Mesendoderm (in vitro differentiated cells): ENCODE results near the gene ZNF337.
A peak's percentile ranks its signal among the peaks of the same experiment; 100 is the strongest.
"Not testable (repeated sequence)": the region's sequence is repeated elsewhere in the genome, so short reads cannot be mapped to it uniquely, and the experiment has no call there.

Source experiments
- DNase-seq: peaks from one replicate; pipeline ENCODE4 v3.0.0; 2013
- H2AK5ac ChIP-seq: 2 replicates; pipeline ENCODE4 v1.6.1; 2013; ENCODE audit warnings: low read length, inconsistent platforms
- H2BK120ac ChIP-seq: 2 replicates; pipeline ENCODE4 v1.6.1; 2013; ENCODE audit warnings: low read depth, mild to moderate bottlenecking, low read length, moderate library complexity, mixed read lengths
- H2BK15ac ChIP-seq: replicated peaks from 2 replicates; pipeline ENCODE4 v1.6.1; 2013; ENCODE audit warnings: low read depth, mild to moderate bottlenecking, moderate library complexity
- H2BK5ac ChIP-seq: 2 replicates; pipeline ENCODE4 v1.6.1; 2013; ENCODE audit warnings: low read length, inconsistent platforms
- H3K18ac ChIP-seq: 2 replicates; pipeline ENCODE4 v1.6.1; 2013; ENCODE audit warnings: mild to moderate bottlenecking, low read length, mixed read lengths
- H3K23ac ChIP-seq: one replicate; pipeline ENCODE4 v1.6.1; 2013; ENCODE audit warnings: low read length
- H3K27ac ChIP-seq: 2 replicates; pipeline ENCODE4 v1.5.1; 2013; ENCODE audit warnings: low read depth, mild to moderate bottlenecking, inconsistent platforms, low read length, moderate library complexity
- H3K27me3 ChIP-seq: 2 replicates; pipeline ENCODE4 v1.6.1; 2013; ENCODE audit warnings: low read length, control low read depth, mild to moderate bottlenecking, inconsistent platforms; ENCODE audit not compliant: insufficient read depth, poor library complexity
- H3K36me3 ChIP-seq: 2 replicates; pipeline ENCODE4 v1.6.1; 2013; ENCODE audit warnings: low read length, inconsistent platforms; ENCODE audit not compliant: control insufficient read depth, insufficient read depth
- H3K4ac ChIP-seq: one replicate; pipeline ENCODE4 v1.6.1; 2013; ENCODE audit warnings: low read depth, mild to moderate bottlenecking, low read length, moderate library complexity
- H3K4me1 ChIP-seq: 2 replicates; pipeline ENCODE4 v1.6.1; 2013; ENCODE audit warnings: low read depth, low read length, inconsistent platforms; ENCODE audit not compliant: control insufficient read depth
- H3K4me2 ChIP-seq: 2 replicates; pipeline ENCODE4 v1.6.1; 2013; ENCODE audit warnings: low read length
- H3K4me3 ChIP-seq: 2 replicates; pipeline ENCODE4 v1.5.1; 2013; ENCODE audit warnings: mild to moderate bottlenecking, low read length
- H3K56ac ChIP-seq: one replicate; pipeline ENCODE4 v1.6.1; 2013; ENCODE audit warnings: low read length
- H3K79me1 ChIP-seq: 2 replicates; pipeline ENCODE4 v1.6.1; 2013; ENCODE audit warnings: low read length, inconsistent platforms
- H3K79me2 ChIP-seq: 2 replicates; pipeline ENCODE4 v1.6.1; 2013; ENCODE audit warnings: mild to moderate bottlenecking, low read length; ENCODE audit not compliant: control insufficient read depth, insufficient read depth
- H3K9ac ChIP-seq: 2 replicates; pipeline ENCODE4 v1.6.1; 2013; ENCODE audit warnings: low read length, inconsistent platforms
- H4K5ac ChIP-seq: one replicate; pipeline ENCODE4 v1.6.1; 2013; ENCODE audit warnings: low read length
- H4K8ac ChIP-seq: one replicate; pipeline ENCODE4 v1.6.1; 2013; ENCODE audit warnings: low read depth, mild to moderate bottlenecking, control low read depth, low read length, moderate library complexity
- WGBS: extraction: QIAGEN DNeasy Blood & Tissue Kit; methylation state at CpG from one replicate; pipeline ENCODE4 v1.1.7; 2013; ENCODE audit warnings: low lambda C conversion rate, missing lambda C conversion rate; ENCODE audit not compliant: insufficient coverage; ENCODE audit errors: extremely low coverage; 5-methylcytosine and 5-hydroxymethylcytosine counted together

The ZNF337 gene

GRCh38 chr20:25632940-25633790 lies 63.5 kb downstream of the ZNF337 start:
- Histone ChIP-seq H4K8ac (no peak overlapping the region), H3K27ac (no peak overlapping the region), H3K4me1 (no peaks in the 10 kb centered on the region), H3K79me2 (no peaks in the 10 kb centered on the region), H3K18ac (no peak overlapping the region), H3K27me3 (no peaks in the 10 kb centered on the region), H3K79me1 (no peaks in the 10 kb centered on the region), H3K23ac (no peak overlapping the region), H2BK15ac (no peak overlapping the region), H3K4me3 (no peak overlapping the region), H2BK120ac (no peak overlapping the region), H4K5ac (no peak overlapping the region), H3K56ac (no peak overlapping the region), H3K9ac (no peak overlapping the region), H3K4me2 (no peak overlapping the region), H3K36me3 (no peaks in the 10 kb centered on the region), H2AK5ac (no peak overlapping the region), H3K4ac (no peak overlapping the region), H2BK5ac (no peak overlapping the region)
- WGBS = no CpG with 5 or more reads among the region's 5 CpGs
- DNase-seq = no peak

GRCh38 chr20:25630615-25631014 lies 66.0 kb downstream of the ZNF337 start:
- not testable (repeated sequence) for H3K27me3 ChIP-seq, H2BK120ac ChIP-seq, H3K27ac ChIP-seq, H3K36me3 ChIP-seq, H3K4me3 ChIP-seq, H3K4me2 ChIP-seq, H3K79me1 ChIP-seq, H4K5ac ChIP-seq, H2AK5ac ChIP-seq, H3K4ac ChIP-seq, H3K56ac ChIP-seq, H4K8ac ChIP-seq, H2BK15ac ChIP-seq, H2BK5ac ChIP-seq, DNase-seq, H3K23ac ChIP-seq, H3K79me2 ChIP-seq, H3K9ac ChIP-seq, H3K18ac ChIP-seq, H3K4me1 ChIP-seq
- WGBS = no CpG with 5 or more reads among the region's 2 CpGs

- Histone ChIP-seq H3K4me1 (peaks cover 5% of the 10 kb centered on the region), H3K27ac (no peak overlapping the region), H2BK15ac (no peak overlapping the region), H3K79me1 (no peaks in the 10 kb centered on the region), H4K5ac (no peak overlapping the region), H3K79me2 (no peaks in the 10 kb centered on the region), H3K4me2 (no peak overlapping the region), H2BK5ac (no peak overlapping the region), H3K9ac (no peak overlapping the region), H3K36me3 (no peaks in the 10 kb centered on the region), H3K4ac (no peak overlapping the region), H3K23ac (no peak overlapping the region), H3K27me3 (no peaks in the 10 kb centered on the region), H3K4me3 (no peak overlapping the region), H4K8ac (no peak overlapping the region), H2BK120ac (no peak overlapping the region), H3K18ac (no peak overlapping the region), H2AK5ac (peak overlapping the region; percentile 73), H3K56ac (no peak overlapping the region)
- no CpG with 5 or more reads among the region's 8 CpGs for WGBS
- DNase-seq = no peak
Measured at GRCh38 chr20:25629816-25630499, 66.7 kb downstream of the ZNF337 start.

GRCh38 chr20:25626779-25627178 lies 69.9 kb downstream of the ZNF337 start:
- no peaks in the 10 kb centered on the region for H3K27me3 ChIP-seq
- H3K23ac ChIP-seq = no peak overlapping the region
- no peak overlapping the region for H3K9ac ChIP-seq
- H4K5ac ChIP-seq = no peak overlapping the region
- no peak overlapping the region for H2BK5ac ChIP-seq
- H3K27ac ChIP-seq = peak overlapping the region; percentile 37
- no peak overlapping the region for H3K4me3 ChIP-seq
- H3K18ac ChIP-seq = no peak overlapping the region
- peaks cover 12% of the 10 kb centered on the region for H3K4me1 ChIP-seq
- H3K4me2 ChIP-seq = no peak overlapping the region
- peak; percentile 84 for DNase-seq
- no peak overlapping the region for H2BK15ac ChIP-seq
- no peak overlapping the region for H3K4ac ChIP-seq
- no peaks in the 10 kb centered on the region for H3K36me3 ChIP-seq
- peaks cover 7% of the 10 kb centered on the region for H3K79me1 ChIP-seq
- H2AK5ac ChIP-seq = no peak overlapping the region
- peaks cover 6% of the 10 kb centered on the region for H3K79me2 ChIP-seq
- H3K56ac ChIP-seq = peak overlapping the region; percentile 37
- WGBS = no CpG with 5 or more reads among the region's 9 CpGs
- no peak overlapping the region for H2BK120ac ChIP-seq
- H4K8ac ChIP-seq = no peak overlapping the region

- Histone ChIP-seq H3K56ac (peak overlapping the region; percentile 96), H2BK120ac (no peak overlapping the region), H3K36me3 (no peaks in the 10 kb centered on the region), H2AK5ac (peak overlapping the region; percentile 87), H3K4me2 (peak overlapping the region; percentile 61), H2BK5ac (peak overlapping the region; percentile 64), H3K4ac (peak overlapping the region; percentile 96), H2BK15ac (no peak overlapping the region), H3K18ac (peak overlapping the region; percentile 89), H4K5ac (peak overlapping the region; percentile 59), H3K27ac (peak overlapping the region; percentile 95), H3K23ac (peak overlapping the region; percentile 20), H3K9ac (peak overlapping the region; percentile 94), H3K79me2 (peaks cover 6% of the 10 kb centered on the region), H3K79me1 (peaks cover 12% of the 10 kb centered on the region), H3K27me3 (no peaks in the 10 kb centered on the region), H4K8ac (no peak overlapping the region), H3K4me3 (peak overlapping the region; percentile 68), H3K4me1 (peaks cover 12% of the 10 kb centered on the region)
- WGBS = no CpG with 5 or more reads among the region's 17 CpGs
- DNase-seq = no peak
Measured at GRCh38 chr20:25624500-25624939, 72.1 kb downstream of the ZNF337 start.
